NCI-H524 treated with DMSO at 0.1 percent for 48 hours (cell line): ENCODE data around the gene UNC45A.
A peak's percentile ranks its signal among the peaks of the same experiment; 100 is the strongest.
"Not testable (repeated sequence)": the region's sequence is repeated elsewhere in the genome, so short reads cannot be mapped to it uniquely, and the experiment has no call there.

Experiments
- DNase-seq: peaks from one replicate; lab custom pipeline; 2025; lab: John Stamatoyannopoulos, UW

UNC45A gene

DNA sequence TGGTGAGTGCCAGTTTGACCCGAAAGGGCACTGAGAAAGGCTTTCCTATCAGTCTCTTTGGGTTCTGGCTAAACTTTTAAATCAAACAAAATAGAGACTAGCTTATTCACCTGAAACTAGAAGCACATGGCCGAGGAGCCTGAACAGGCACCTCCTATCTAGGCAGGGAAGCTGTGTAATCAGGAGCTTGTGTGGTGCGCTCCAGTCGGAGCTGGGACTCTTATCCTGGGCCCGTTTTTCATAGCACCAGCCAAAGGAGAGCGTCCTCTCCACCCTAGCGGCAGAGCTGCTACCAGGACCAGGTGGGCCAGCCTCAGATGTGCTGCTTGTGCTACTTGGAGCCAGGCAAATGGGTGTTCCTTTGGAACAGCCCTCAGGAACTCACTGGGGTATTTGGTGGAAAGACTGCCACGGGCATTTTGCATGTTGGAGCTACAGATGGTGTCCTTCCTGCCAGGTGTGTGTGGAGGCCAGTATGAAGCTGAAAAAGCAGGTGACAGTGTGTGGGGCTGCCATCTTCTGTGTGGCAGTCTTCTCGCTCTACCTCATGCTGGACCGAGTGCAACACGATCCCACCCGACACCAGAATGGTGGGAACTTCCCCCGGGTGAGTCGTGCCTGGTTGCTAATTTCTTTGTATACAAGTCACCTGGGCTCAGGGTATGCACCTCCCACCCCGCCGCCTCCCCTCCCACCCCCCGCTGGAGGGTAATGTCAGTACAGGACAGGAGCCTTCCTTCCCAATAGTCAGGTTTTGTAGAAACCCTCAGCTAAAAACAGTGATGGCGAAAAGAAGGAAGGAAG is 31.1 kb upstream of the UNC45A start:
- DNase-seq, result no peak

DNA sequence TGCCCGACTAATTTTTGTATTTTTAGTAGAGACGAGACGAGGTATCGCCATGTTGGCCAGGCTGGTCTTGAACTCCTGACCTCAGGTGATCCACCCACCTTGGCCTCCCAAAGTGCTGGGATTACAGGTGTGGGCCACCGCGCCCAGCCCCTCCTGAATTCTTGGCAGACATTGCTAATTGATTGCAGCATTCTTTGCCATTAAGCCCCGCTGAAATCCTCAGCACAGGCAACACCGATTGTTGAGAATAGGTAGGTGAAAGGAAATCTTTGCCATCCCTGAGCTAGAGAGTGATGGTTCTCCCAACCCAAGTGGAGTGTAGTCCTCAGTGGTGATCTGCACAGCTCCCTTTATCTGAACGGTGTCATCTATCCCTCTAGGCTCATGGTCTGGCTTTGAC is 30.3 kb upstream of the UNC45A start:
- no peak for DNase-seq

DNA sequence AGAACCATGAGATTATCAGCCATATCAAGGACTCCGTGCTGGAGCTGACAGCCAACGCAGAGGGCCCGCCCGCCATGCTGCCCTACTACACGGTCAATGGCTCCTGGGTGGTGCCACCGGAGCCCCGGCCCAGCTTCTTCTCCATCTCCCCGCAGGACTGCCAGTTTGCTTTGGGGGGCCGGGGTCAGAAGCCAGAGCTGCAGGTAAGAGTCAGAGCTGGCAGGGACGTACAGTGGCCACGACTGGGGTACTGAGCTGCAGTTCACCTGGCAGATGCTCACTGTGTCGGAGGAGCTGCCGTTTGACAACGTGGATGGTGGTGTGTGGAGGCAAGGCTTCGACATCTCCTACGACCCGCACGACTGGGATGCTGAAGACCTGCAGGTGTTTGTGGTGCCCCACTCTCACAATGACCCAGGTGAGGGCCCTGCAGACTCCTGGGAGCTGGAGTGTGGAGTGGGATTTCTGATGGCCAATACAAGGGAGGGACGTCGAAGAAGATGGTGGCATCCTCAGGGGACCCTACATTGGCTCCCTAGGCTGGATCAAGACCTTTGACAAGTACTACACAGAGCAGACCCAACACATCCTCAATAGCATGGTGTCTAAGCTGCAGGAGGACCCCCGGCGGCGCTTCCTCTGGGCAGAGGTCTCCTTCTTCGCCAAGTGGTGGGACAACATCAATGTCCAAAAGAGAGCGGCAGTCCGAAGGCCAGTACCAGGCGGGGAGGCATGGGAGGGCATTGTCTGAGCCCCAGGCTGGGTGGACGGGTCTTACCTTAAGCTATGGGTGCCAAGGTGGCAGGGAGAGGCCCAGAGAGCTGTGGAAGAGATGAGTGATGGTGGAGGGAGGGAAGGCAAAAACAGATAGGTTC is 29.5 kb upstream of the UNC45A start:
- DNase-seq, result no peak

DNA sequence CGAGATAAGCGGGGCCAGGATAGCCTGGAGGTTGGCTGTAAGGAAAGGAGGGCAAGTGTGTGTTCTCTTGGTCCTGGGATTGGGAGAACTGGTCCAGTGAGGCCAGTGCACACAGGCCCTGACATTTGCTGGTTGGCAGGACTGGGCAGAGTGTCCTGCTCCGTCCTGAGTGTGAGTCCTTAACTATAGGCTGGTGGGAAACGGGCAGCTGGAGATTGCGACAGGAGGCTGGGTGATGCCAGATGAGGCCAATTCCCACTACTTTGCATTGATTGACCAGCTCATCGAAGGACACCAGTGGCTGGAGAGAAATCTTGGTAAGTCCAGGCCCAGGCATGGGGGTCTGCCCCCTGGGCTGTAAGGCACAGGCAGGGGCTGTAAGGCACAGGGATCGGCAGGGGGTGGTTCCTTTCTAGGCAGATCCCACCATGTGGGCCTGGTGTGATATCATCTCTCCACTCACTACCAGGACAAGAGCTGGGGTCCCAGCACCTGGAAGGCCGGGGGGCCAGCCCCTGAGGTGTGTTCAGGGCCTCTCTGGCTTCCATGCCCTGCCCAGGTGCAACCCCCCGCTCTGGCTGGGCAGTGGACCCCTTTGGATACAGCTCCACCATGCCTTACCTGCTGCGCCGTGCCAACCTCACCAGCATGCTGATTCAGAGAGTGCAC is 28.8 kb upstream of the UNC45A start:
- DNase-seq, result no peak

DNA sequence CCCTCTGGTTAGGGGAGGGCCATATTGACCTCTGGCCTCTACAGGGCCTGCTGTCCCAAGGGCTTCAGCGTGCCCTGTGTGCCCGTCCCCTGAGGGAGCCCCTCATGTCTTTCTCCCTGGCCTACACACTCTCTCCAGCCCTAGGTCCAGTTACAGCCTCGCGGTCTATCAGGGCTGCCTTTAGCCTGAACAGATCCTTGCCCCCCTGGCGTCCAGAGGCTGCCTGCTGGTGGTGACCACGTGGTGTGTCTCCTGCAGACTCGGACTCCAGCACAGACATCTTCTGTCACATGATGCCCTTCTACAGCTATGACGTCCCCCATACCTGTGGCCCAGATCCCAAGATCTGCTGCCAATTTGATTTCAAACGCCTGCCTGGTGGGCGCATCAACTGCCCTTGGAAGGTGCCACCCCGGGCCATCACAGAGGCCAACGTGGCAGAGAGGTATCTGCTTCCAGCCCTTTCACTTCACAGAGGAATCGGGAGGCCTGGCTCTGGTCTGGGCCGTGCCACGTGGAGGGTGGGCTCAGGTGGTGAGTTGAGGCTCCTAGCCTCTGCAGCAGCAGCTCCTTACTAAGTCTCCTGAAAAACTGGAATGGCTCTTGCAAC is 27.9 kb upstream of the UNC45A start:
- no peak for DNase-seq

DNA sequence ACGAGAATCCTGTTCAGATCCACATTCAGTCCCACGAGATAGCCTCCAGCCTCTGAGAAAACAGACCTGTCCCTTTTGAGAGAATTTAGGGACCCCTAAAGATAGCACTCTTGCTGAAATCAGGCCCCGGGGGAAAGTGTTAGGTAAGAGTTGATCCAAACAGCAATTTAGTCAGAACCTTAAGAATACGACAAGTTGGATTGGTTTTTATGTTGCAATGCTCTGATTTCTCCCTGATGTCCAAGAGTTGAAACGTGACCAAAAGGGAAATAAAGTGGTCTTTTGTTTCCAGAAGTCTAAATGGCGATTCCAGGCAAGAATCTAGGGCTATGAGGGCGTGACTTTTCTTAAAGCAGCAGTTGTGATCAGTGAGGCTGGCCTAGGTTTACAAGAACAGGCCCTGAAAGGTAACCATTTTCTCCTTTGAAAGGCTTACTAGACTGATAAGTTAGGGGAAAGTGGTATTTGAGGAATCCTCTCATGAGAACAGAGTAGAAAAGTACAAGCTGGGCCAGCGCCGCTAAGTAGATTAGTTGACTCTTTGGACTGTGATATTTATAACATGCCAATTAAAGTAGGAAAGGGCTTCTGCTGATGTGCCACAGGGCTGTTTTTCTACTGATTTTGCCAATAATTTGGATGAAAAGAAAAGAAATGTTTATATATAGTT is 27.1 kb upstream of the UNC45A start:
- DNase-seq, result no peak

DNA sequence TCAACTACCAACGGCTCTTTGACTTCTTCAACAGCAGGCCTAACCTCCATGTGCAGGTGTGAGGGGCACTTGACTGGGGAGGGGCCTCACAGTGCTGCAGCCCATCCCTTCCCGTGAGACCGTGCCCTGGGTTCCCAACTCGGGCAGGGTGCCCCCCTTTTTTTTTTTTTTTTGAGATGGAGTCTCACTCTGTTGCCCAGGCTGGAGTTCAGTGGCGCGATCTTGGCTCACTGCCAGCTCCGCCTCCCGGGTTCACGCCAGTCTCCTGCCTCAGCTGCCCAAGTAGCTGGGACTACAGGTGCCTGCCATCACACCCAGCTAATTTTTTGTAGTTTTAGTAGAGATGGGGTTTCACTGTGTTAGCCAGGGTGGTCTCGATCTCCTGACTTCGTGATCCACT is 25.6 kb upstream of the UNC45A start:
- not testable (repeated sequence) for DNase-seq

DNA sequence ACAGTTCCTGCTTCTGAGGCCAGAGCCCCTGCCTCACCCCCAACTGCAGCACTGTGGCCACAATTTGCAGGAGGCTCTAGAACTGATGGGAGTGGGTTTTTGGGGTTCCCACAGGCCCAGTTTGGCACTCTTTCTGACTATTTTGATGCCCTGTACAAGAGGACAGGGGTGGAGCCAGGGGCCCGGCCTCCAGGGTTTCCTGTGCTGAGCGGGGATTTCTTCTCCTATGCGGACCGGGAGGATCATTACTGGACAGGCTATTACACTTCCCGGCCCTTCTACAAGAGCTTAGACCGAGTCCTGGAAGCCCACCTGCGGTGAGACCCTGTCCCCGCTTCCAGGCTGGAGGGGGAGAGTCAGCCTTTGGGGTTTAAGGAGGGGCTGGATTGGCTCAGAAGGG is 25.1 kb upstream of the UNC45A start:
- no peak for DNase-seq

DNA sequence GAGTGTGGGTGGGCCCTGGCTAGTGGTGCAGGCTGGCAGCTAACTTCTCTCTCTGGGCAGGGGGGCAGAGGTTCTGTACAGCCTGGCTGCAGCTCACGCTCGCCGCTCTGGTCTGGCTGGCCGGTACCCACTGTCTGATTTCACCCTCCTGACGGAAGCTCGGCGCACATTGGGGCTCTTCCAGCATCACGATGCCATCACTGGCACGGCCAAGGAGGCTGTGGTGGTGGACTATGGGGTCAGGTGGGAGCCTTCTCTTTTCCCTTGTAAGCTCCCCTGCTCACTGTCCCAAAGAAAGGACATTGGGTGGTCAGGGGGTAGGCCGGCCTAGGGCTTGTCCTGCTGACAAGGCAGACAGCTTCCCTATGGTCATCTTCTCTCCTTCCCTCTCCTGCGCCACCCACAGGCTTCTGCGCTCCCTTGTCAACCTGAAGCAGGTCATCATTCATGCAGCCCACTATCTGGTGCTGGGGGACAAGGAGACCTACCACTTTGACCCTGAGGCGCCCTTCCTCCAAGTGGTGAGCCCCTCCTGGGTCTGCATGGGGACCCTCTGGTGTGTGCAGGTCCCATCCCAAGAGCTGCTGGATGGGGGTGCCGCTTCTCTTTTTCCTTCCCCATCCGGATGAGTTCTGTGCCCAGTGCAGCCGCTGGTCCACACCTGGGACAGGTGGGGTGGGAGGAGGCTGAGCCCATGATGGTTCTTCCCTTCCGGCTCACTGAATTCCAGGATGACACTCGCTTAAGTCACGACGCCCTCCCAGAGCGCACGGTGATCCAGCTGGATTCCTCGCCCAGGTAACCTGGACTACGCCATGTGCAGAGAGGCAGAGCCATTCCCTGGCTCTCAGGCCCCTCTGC is 24.4 kb upstream of the UNC45A start:
- no peak for DNase-seq

DNA sequence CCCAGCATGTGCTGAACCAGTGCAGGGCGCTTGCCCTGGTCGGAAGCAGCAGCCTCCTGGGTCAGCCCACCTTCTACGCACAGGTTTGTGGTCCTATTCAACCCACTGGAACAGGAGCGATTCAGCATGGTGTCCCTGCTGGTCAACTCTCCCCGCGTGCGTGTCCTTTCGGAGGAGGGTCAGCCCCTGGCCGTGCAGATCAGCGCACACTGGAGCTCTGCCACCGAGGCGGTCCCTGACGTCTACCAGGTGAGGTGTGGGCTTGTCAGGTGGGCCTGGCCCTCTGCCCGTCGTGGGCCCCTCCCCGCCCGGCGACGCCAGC is 23.8 kb upstream of the UNC45A start:
- DNase-seq, result no peak

DNA sequence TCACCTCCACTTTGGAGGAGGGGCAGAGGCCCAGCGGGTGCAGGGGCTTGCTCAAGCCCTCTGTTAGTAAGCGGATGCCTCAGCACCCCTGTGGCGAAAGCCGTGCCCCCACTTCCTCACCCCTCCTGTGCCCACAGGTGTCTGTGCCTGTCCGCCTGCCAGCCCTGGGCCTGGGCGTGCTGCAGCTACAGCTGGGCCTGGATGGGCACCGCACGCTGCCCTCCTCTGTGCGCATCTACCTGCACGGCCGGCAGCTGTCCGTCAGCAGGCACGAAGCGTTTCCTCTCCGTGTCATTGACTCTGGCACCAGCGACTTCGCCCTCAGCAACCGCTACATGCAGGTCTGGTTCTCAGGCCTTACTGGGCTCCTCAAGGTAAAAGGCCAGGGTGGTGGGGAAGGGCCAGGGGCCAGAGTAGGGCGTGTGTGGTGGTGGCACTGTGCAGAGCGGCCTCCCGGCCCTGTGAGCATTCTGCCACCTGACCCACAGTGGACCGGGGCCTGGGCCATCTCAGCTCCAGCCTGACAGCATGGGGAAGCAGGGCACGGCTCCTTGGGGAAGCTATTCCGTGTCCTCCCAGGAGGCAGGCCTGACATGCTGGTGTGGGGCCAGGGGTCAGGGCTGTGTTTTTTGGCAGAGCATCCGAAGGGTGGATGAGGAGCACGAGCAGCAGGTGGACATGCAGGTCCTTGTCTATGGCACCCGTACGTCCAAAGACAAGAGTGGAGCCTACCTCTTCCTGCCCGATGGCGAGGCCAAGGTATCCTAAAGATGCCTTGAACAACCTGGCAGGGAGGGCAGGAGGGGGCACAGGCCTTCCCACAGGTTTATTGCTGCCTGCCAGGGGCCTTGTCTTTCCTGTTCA is 22.9 kb upstream of the UNC45A start:
- no peak for DNase-seq

DNA sequence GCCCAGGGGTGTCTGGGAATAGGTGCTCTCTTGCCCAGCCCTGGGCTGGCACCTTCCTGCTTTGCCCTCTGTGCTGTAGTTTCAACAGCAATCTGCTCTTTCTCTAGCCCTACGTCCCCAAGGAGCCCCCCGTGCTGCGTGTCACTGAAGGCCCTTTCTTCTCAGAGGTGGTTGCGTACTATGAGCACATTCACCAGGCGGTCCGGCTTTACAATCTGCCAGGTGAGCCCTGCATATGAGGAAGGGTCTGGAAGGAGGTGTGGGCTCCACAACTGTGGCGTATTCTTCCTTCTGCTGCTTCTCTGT is 22.4 kb upstream of the UNC45A start:
- DNase-seq, result no peak

DNA sequence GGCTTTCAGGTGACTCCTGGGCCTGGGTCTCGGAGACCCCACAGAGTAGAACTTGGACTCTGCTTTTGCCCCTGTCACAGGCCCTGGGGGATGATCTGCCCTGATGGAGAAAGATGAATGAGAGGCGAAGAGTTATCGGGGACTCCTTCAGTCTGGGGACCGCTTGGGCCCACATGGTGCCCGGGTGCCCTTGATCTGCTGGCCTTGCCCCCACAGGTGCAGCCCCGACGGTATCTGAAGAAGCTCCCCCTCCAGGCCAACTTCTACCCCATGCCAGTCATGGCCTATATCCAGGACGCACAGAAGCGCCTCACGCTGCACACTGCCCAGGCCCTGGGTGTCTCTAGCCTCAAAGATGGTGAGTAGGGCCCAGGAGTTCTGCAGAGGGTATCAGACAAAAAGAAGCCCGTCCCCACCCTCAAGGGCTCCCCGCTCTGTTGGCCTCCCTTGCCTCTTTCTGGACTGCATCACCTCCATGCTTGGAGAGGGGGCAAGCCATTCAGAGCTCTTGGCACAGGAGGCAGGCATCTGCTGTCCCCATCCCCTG is 21.6 kb upstream of the UNC45A start:
- DNase-seq, result no peak

DNA sequence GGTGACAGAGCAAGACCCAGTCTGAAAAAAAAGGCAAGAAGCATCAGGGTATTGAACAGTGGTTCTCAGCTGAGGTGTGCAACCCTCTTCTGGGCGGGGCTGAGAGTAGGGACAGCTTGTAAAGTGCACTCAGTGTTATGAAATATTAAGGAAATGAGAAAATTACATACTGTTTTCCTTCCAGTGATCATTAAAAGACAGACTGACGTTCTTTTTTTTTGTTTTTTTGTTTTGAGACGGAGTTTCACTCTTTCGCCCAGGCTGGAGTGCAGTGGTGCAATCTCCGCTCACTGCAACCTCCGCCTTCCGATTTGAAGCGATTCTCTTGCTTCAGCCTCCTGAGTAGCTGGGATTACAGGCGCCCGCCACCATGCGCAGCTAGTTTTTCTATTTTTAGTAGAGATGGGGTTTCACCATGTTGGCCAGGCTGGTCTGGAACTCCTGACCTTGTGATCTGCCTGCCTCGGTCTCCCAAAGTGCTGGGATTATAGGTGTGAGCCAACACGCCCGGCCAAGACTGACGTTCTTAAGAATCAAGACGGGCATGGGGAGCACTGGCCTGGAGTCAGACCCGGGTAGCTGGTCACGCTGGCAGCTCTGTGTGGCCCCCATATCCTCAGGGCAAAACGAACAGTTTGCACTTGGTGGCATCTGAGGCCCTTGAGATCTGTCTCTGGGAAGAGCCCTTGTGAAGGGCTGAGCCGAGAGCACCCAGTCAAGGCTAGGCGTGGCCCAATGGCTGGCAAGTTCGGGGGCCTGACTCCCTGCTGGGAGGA is 20.6 kb upstream of the UNC45A start:
- no peak for DNase-seq

DNA sequence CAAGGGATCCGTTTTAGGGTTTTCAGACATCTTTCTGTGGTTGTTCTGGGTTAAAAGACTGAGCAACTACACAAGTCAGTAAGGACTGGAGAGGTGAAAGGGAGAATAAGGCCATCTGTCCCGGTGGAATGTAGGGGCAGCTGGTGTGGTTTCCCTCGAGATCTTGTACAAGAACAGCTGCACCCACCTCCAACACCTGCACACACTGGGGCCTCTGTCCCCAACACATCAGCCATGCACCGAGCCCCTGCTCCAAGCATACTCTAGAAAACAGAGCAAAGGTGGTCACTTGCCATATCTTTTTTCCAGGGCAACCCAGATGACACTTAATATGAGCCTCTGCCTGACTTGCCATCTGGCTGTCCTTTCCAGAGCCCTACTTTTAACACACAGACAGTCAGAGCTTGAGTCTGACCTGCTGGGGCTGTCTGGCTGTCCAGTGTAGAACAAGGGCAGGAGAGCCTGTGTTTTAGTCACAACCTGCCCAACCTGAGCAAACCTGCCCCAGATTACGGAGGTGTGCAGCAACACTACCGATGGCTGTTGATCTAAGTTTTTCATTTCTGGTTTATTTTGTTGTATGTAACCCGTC is 19.8 kb upstream of the UNC45A start:
- DNase-seq, result peak; percentile 85

DNA sequence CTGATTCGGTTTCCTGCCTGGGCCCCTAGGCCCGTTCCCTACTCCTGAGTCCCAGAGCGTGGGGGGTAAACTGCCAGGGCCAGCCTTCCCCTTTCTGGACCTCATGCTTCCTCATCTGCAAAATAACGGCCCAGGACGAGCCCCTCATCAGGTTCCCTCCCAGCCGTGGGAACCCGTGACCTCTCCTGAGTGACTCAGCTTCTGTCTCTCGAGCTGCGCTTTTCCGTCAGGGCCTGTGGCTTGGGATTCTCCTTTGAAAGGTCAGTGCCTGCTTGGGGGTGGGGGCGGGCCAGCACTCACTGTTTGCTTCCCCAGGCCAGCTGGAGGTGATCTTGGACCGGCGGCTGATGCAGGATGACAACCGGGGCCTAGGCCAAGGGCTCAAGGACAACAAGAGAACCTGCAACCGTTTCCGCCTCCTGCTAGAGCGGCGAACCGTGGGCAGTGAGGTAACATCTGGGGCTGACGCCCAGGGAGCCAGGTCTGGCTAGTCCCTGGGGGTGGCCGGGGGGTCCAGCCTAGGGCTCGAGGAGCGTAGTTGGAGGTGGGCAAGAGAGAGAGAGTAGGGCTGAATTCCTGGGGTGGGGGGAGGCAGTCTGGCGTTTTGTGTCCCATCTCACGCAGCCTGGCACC is 19.2 kb upstream of the UNC45A start:
- DNase-seq, result no peak

DNA sequence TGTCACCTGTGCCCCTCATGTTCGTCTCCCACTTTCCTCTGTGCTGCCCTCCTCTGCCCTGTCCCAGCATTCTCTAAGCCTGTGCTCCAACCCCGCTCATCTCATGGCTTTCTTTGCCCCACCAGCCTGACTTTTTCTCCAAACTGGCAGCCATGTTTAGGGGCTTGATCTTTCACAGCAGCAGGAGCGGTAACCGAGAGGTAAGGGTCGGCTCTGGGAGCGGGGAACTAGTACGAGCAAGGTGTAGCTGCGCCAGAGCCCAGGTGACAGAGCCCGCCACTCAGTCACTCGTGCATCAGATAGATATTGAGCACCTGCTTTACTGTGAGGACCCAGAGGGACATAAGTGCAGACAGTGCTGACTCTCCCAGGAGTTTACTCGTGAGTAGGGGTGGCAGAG is 18.6 kb upstream of the UNC45A start:
- DNase-seq, result no peak

DNA sequence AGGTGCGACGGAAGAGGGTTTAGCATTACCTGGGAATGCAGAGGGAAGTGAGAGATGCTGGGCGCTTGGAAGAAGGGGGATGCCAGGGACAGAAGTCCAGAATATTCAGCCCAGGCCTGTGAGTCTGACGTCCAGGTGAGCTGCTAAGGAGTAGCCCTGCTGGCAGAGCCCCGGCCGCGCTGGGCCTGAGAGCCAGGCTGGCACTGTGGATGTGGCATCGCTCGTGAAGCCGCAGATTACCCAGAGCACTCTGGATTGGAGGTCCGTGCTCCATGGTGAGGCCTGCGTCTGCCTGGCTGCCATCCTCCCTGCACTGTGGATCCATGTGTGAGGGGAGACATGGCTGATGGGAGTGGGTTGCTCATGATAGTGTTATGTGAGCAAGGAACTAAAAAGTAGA is 17.5 kb upstream of the UNC45A start:
- DNase-seq, result no peak
